GM21786 (cell line): ENCODE data around the gene AFF1.

Experiments
- ATAC-seq: cut with Tn5 transposase; IDR thresholded peaks from one replicate; pipeline ENCODE4 v1.9.1; 2021; ENCODE audit not compliant: unreplicated experiment

AFF1 gene

GRCh38 chr4:86947501-86948120 is 12.8 kb downstream of the AFF1 start:
- ATAC-seq: no peak

- peak; percentile 33 for ATAC-seq
These were observed 13.5 kb downstream of the AFF1 start for GRCh38 chr4:86948276-86948675.

DNA sequence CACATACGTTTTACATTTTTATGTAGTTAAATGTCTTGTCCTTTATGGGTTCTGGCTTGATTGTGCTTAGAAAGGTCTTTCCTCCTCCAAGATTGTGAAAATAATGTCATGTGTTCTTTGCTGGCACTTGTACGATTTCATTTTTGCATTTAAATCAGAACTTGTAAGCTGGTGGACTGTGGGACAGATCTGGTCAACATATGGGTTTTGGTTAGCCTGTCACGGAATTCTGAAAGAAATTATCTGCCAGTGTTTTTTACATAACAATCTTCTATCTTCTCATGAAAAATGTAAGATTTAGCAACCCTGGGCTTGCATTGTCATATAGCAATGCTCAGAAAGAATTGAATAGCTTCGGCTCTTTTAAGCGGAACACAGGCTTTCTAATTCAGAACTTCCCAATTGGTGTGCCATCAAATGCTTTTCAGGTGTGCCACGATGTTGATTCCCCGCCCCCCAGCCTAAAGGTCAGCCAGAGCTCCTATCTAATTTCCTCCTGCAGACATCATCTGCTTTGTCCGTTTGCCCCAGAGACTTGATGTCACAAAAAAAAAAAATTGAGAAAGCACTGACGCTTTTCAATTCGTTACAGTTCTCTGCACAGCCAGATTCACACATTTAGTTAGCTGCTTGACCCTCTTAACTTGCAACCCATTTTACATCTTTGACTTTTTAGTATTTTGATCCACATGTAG is 16.2 kb downstream of the AFF1 start:
- ATAC-seq: no peak

GRCh38 chr4:86955888-86956451 is 21.2 kb downstream of the AFF1 start:
- ATAC-seq: no peak

GRCh38 chr4:86957215-86957614 is 22.4 kb downstream of the AFF1 start:
- ATAC-seq: peak; percentile 42

GRCh38 chr4:86959588-86960500 is 25.0 kb downstream of the AFF1 start:
- no peak for ATAC-seq

- no peak for ATAC-seq
These were observed 25.7 kb downstream of the AFF1 start for GRCh38 chr4:86960557-86960961.

DNA sequence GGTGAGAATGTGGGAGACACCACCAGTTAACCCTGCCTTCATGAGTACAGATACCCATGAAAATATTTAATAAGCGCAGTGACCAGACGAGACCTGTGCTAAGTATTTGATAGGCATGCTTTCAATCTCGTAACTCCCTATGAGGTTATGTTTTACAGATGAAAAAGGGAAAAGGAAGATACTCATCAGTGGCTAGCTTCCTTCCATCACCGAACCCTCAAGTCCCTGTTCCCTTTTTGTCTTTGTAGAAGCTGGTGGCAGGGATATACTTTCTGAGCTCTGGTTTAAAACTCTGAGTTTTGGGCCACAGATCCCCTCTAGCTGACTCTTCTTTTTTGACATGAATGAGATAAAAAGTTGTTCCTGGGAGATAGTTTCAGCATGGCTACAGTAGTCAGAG is 26.3 kb downstream of the AFF1 start:
- peak; percentile 13 for ATAC-seq

DNA sequence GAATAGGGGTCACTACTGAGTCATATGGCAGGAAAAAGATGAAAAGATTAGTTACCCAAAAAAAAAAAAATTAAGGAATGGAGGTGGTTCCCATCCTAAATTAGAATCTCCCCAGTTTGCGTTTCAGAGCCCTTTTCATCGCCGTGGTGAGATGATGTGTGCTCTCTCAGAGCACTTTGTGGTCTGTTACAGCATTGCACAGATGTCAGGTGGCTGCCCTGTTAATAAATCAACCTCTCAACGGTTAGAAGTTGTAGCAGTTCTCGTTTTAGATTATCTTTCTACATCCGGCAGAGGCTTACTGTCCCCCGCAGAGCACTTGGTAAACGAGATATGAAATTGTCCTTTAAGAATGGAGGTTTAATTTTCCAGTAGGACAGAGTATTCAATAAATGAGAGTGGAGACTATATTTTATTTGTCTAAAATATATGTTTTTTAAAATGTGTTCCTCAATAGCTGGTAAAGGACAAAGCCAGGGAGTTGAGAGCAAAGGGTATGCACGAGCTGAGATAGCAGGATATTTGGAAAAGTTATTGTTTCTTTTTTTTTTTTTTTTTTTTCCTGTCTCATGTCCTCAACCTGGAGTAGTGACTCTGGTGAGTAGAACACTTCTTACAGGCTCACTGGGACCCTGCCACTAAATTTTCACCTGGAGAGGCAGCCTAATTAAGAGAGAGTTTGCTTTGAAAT is 26.9 kb downstream of the AFF1 start:
- ATAC-seq: peak; percentile 86

- ATAC-seq: no peak
These were observed 28.9 kb downstream of the AFF1 start for GRCh38 chr4:86963697-86964096.

GRCh38 chr4:86965019-86965976 is 30.5 kb downstream of the AFF1 start:
- peak; percentile 45 for ATAC-seq

- ATAC-seq: peak; percentile 34
These were observed 32.3 kb downstream of the AFF1 start for GRCh38 chr4:86967073-86967472.

GRCh38 chr4:86967798-86968197 is 33.0 kb downstream of the AFF1 start:
- ATAC-seq: no peak

GRCh38 chr4:86968547-86968946 is 33.7 kb downstream of the AFF1 start:
- ATAC-seq: no peak

- no peak for ATAC-seq
These were observed 35.9 kb downstream of the AFF1 start for GRCh38 chr4:86970447-86971354.

DNA sequence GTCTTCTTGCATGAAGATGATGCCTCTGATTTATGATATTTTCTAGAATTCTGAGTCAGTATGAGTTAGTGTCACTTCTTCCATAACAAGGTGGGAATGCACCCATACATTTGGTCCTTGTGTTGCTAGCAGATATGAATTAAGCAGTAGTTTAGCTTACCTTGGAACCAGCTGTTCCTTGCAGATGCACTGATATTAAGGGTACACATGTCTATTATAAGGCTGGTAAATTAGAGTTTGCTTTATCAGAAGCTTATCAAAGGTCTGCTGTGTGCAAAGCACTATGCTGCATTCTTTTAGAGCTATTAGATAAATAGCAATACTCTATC is 36.5 kb downstream of the AFF1 start:
- no peak for ATAC-seq

- ATAC-seq: no peak
These were observed 38.2 kb downstream of the AFF1 start for GRCh38 chr4:86972997-86973396.

DNA sequence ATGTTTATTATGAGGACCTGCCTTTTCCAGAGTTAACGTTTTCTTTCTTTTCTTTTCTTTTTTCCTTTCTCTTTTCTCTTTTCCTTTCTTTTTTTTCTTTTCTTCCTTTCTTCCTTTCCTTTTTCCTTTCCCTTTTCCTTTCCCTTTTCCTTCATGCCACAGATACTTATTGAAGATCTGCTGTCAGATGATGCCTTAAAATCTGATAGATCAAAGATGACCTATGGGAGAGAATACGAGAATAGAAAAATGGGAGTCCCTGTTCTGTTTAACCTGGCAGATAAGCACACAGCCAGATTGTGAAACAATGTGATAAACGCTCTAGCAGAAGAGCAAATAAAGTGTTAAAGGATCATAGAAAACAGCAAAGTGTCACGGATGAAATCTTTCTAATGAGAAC is 38.9 kb downstream of the AFF1 start:
- ATAC-seq: no peak

GRCh38 chr4:86974551-86974994 is 39.8 kb downstream of the AFF1 start:
- ATAC-seq: no peak
